Measurements from ENCODE around the gene ERFE.

Gene ERFE

DNA sequence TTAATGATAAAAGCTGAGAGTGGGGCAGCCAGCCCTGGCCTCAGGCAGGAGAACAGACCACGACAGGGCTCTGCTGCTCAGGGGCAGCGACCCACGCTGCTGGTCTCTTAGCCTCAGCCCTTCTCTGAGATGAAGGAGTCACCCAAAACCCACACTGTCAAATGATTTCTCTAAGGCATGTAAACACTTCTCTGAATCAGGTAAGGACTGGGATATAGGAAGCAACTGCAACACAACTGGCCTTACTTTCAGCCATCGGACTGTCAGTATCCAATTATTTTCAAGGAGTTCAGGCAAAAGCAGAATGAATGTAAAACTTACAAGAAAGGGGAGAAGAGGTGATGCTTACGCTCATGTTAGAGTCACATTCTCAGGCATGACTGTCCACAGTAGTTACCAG, 21.8 kb downstream of the ERFE start:
- H3K27ac Mint-ChIP-seq, result no peak overlapping the region
- DNase-seq (no peak), ATAC-seq (no peak)
- no peak overlapping the region for H3K4me3 Mint-ChIP-seq
- peaks cover 14% of the 10 kb centered on the region for H3K4me1 Mint-ChIP-seq
- H3K27me3 Mint-ChIP-seq, result no peaks in the 10 kb centered on the region
- H3K9me3 Mint-ChIP-seq, result no peaks in the 10 kb centered on the region

DNA sequence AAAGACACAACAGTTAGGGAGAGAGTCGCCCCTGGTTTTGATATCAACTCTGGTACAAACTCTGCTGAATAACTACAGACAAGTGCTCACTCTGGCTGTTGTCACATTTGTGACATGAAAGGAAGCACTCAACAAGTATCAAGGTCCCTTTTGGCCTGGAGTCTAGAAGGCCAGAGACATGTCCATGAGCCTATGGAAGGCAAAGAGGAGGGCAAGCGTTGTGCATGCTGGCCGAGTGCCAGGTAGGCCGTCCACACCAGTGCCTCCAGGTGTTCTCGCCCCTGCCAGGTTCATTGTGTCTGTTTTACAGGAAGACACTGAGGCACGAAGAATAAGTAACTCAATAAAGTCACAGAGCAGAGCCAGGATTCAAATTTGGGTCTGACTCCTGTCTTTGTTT, 23.6 kb downstream of the ERFE start:
- no peak for DNase-seq
- no peak for ATAC-seq
- peaks cover 14% of the 10 kb centered on the region for H3K4me1 Mint-ChIP-seq
- no peaks in the 10 kb centered on the region for H3K27me3 Mint-ChIP-seq
- H3K4me3 Mint-ChIP-seq, result no peak overlapping the region
- no peaks in the 10 kb centered on the region for H3K9me3 Mint-ChIP-seq
- no peak overlapping the region for H3K27ac Mint-ChIP-seq

DNA sequence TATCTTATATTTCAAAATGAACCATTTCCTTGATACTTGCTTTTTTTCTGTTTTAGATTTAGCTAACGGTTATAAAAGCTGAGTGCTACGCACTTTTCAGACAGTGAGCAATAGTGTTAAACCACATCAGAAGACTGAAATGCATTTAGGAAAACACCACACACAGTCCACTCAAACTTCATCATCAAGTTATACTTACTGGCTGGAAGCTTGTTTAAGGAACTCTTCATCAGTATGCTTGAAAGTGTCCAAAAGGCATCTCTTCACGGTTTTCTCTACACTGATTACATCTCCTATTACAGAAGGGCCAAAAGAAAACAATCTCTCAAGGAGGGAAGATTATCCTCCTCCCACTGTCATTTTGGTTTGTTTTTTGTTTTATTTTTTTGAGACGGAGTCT, 25.1 kb downstream of the ERFE start:
- Mint-ChIP-seq H3K4me3 (no peak overlapping the region), H3K27ac (peak overlapping the region in 1 of 2 donors; percentile 52), H3K27me3 (no peaks in the 10 kb centered on the region), H3K9me3 (no peaks in the 10 kb centered on the region), H3K4me1 (peaks cover 14% of the 10 kb centered on the region)
- ATAC-seq, result peak; percentile 62
- DNase-seq, result no peak

DNA sequence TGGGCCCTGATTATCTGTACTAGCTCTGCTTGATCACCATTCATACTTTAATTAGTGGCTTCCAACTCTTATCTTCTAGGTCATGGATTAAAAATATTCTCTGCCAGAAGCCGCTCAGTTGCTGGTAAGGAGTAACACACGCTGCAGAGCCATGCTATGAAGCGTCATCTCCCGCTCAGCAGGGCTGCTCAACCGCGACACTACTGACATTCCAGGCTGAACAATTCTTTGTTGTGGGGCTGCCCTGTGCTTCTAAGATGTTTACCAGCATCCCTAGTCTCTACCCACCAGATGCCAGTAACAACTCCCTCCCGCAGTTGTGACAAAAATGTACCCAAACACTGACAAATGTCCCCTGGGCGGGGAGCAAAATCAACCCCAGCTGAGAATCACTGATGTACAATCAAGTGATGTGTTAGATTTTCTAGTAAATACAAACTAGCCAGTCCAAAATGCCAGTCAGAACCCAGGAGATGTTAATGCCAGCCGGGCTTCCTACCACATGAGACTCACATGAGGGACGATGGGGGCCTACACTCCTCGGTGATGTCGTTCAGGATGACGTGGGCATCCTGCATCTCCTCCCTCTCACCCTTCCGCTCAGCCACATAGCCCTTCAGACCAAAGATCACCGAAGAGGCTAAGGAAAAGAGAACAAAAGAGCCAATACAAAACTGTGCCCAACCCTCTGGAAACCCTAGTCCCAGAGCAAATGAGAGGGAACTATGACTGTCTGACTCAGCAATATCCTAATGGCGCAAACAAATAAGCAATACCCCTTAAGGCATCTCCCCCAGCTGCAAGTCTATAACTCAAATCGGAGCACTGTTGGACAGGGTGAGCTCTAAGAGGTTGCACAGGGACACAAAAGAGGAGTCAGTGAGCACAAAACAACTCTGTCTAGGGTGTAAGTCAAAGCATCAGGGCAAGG, 29.1 kb downstream of the ERFE start:
- ATAC-seq, result no peak
- Mint-ChIP-seq H3K9me3 (no peaks in the 10 kb centered on the region), H3K27ac (peak overlapping the region; percentile 50 to 89), H3K4me3 (no peak overlapping the region), H3K4me1 (peaks cover 14% of the 10 kb centered on the region), H3K27me3 (no peaks in the 10 kb centered on the region)
- no peak for DNase-seq

DNA sequence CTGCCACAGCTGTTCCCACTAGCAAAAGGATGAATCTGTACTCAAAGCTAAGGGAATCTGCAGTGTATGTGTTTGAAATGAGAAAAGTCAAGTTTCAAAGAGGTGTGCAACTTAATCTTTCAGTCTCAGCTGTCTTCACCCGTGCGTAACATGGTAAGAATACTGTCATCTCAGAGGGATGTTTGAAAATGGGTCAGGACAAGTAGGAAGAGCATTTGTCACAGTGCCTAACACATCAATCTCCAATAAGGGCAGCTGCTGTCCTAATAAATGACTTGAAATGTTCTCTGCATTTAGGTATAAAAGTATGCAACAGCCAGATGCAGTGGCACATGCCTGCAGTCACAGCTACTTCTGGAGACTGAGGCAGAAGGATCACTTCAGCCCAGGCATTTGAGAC, 31.7 kb downstream of the ERFE start:
- no peak for ATAC-seq
- no peak overlapping the region for H3K27ac Mint-ChIP-seq
- no peaks in the 10 kb centered on the region for H3K27me3 Mint-ChIP-seq

DNA sequence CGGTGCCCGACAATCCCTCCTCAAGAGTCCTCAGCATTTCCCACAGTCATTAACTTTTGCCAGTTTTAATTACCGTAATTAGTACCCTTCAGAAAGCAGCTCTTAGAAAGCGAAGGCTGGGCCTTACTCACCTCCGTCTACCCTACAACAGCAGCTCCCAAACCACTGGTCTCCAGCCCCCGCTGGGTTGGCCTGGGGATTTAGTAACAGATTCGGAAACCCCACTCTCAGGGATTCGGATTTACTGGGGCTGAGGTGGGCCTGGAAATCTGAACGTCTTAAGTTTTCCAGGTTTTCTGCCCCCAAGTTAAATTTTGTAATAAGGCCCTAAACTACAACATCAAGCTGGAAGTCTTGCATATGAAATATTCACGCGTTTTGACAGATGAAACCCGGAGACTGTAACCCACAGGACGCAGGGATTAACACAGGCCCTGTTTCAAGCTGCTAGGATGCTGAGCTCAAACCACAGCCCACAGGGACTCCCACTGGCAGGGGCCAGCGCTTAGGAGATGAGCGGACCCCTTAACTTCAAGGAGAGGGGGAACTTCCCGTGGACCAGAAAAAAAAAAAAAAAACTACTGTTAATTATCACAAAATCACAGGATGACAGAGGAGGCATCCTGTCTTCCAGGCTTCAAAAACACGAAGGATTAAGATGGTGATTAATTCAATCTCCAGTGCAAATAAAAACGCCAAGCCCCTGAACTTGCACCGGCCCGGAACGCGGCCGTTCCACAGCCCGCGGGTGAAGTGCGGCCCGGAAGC, 43.7 kb downstream of the ERFE start:
- ATAC-seq (no peak), DNase-seq (no peak)
- H3K27ac Mint-ChIP-seq, result peak overlapping the region; percentile 93 to 95
- H3K4me3 Mint-ChIP-seq, result peak overlapping the region; percentile 81 to 88
- peaks cover 57% of the 10 kb centered on the region for H3K4me1 Mint-ChIP-seq
- no peaks in the 10 kb centered on the region for H3K27me3 Mint-ChIP-seq
- no peaks in the 10 kb centered on the region for H3K9me3 Mint-ChIP-seq

More for the DNA sequence above, 31.7 kb downstream of the ERFE start:
- DNase-seq, result no peak
- Mint-ChIP-seq H3K4me1 (no peaks in the 10 kb centered on the region), H3K4me3 (no peak overlapping the region), H3K9me3 (no peaks in the 10 kb centered on the region)

DNA sequence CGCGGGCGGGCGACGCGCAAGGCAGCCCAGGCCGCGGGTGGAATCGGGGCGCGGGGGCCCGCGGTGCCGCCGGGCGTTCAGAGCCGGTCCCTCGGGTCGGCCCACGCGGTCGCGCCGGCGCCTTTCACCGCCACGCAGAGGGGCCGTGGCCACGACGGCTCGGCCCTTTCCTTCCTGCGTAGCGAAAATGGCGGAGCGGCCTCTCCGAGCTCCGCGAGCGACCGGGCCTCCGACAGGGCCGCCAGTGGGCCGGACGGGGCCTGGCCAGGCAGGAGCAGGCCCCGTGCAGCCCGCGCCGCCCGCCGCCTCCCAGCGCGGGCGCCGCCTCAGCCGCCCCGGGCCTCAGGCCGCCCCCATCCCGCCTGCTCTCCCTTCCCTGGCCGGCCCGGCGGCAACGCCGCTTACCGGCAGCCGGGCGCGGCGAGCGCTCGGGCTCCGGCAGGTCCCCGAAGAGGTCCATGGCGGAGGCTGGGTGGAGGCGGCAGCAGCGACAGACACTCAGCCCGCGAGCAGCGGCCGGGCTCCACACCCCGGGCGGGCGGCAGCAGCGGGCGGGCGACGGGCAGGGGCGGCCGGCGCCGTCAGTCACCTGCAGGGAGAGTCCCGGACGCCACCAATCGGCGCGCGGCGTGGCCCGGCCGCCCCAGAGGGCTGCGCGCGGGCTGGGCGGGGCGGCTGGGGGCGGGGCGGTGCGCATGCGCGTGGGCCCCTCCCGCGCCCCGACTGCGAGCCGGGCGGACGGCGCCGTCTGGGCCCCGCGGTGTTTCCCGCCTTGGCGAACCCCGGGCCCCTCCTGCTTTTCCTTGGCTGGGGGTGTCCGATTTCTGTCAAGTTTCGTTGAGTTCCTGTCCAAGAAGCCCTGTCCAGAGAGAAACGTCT, 44.6 kb downstream of the ERFE start, which contains the start of gene ILKAP:
Gene ILKAP (minus strand): TSS at position 602 of the 879 bp plus-strand sequence. CDS start 142 bp downstream, at position 460.
- Mint-ChIP-seq H3K27ac (peak within 1 kb of the TSS; percentile 93 to 95), H3K4me1 (peaks cover 53% of the 10 kb centered on the region), H3K27me3 (no peaks in the 10 kb centered on the region), H3K9me3 (no peaks in the 10 kb centered on the region), H3K4me3 (peak within 1 kb of the TSS; percentile 81 to 88)
- DNase-seq, result peak; percentile 89 to 91
- peak; percentile 98 for ATAC-seq

DNA sequence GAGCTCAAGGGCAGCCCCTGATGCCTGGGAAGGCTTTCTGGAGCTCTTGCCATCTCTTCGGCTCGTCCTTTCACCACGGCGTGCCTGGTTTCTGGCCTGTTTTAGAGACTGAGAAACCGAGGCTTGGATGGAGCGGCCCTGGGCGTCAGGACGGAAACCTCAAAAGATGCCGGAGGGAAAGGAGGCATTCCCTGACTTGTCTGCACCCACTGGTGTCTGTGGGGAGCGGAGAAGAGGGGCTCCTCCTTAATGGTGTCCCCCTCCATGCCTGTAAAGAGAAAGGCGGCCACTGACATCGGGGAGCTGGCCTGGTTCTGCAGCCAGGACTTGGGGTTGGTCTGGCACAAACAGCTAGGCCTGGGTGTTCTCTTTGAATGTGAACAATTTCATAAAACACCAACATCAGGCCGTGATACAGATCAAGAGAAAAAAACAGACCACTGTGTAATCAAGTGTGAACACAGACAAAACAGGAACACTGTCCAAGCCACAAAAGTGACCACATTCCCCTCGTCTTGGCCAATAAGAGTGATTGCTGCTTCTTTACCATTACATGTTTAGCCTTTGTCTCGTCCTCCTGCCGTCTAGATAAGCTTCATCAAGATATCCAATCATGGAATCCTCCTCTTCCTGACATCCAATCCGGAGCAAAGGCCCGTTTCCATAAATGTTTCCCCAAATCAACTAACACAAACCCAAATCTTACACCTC, 45.4 kb downstream of the ERFE start:
- Mint-ChIP-seq H3K9me3 (no peaks in the 10 kb centered on the region), H3K4me3 (peak overlapping the region; percentile 78 to 79), H3K4me1 (peaks cover 48% of the 10 kb centered on the region), H3K27me3 (no peaks in the 10 kb centered on the region), H3K27ac (peak overlapping the region; percentile 81 to 93)
- ATAC-seq (peak; percentile 42), DNase-seq (no peak)

DNA sequence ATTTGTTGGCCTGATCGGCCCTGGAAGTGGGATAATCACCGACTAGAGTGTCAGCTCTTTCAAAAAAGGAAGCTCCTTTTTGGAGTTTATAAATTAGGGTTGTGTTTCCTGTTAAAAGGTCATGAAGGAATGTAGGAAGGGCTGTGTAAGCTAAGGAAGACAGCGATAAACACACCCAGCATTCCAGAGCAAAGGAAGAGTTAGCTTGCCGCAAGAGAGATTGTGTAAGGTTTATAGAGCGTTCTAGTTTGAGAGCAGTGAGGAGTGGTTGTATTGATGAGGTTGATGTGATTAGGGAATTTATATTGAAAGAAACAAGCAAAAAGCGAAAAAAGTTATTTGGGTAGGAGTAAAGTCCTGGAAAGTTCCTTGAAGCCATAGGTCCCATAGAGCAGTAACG, 48.2 kb downstream of the ERFE start:
- no peaks in the 10 kb centered on the region for H3K9me3 Mint-ChIP-seq
- no peaks in the 10 kb centered on the region for H3K27me3 Mint-ChIP-seq
- DNase-seq (no peak), ATAC-seq (no peak)
- no peak overlapping the region for H3K27ac Mint-ChIP-seq
- no peak overlapping the region for H3K4me3 Mint-ChIP-seq
- peaks cover 19% of the 10 kb centered on the region for H3K4me1 Mint-ChIP-seq

DNA sequence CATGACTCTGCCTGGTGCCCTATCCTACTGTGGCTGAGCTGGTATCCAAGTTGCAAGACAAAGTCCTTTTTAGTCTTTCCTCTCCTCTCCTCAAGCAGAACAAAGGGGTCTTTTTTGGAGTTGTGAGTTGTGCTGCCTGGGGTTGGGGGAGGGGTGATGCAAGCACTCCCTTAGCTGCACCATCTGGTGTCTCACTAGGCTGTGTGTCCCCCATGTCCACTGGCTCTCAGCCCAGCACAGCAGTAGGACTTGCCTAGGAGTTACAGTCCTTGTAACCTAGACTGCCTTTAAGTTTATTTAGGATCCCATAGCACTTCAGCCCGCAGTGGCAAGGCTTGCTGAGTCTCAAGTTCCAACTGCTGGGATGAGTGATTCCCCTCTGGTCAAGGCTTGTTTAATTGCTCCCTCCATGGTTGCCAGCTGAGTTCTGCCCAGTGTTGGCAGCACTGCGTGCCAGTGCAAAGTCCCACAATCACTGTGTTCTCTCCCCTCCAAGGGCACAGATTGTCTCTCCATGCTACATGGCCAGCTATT, 57.9 kb downstream of the ERFE start:
- no peaks in the 10 kb centered on the region for H3K9me3 Mint-ChIP-seq
- no peaks in the 10 kb centered on the region for H3K4me1 Mint-ChIP-seq
- no peak for ATAC-seq
- DNase-seq, result no peak
- H3K27me3 Mint-ChIP-seq, result peaks cover 22% of the 10 kb centered on the region
- H3K27ac Mint-ChIP-seq, result no peak overlapping the region
- no peak overlapping the region for H3K4me3 Mint-ChIP-seq
